HuH-7 (cell line): Measurements from ENCODE around the gene SPDYE2B.
"Not testable (repeated sequence)": the region's sequence is repeated elsewhere in the genome, so short reads cannot be mapped to it uniquely, and the experiment has no call there.

Source experiments
- DNase-seq: peaks from one replicate; pipeline ENCODE4 v3.0.0; 2011; ENCODE audit warnings: low spot score

The SPDYE2B gene

GRCh38 chr7:102643404-102643803 is 6.7 kb upstream of the SPDYE2B start:
- not testable (repeated sequence) for DNase-seq

- not testable (repeated sequence) for DNase-seq
These were observed 2.3 kb upstream of the SPDYE2B start for GRCh38 chr7:102647813-102648212.

- DNase-seq: not testable (repeated sequence)
These were observed 14.6 kb downstream of the SPDYE2B start for GRCh38 chr7:102664765-102665164.

GRCh38 chr7:102666850-102667249 is 16.7 kb downstream of the SPDYE2B start:
- DNase-seq: not testable (repeated sequence)

- DNase-seq: not testable (repeated sequence)
These were observed 17.4 kb downstream of the SPDYE2B start for GRCh38 chr7:102667523-102667922.

GRCh38 chr7:102671166-102671955 is 21.2 kb downstream of the SPDYE2B start, which contains the start of gene POLR2J2:
Gene POLR2J2, minus strand, starts transcription at chr7:102671663. Its CDS starts 62 bp downstream, at chr7:102671601.
- peak; percentile 85 for DNase-seq

GRCh38 chr7:102671956-102672307 is 21.8 kb downstream of the SPDYE2B start:
- not testable (repeated sequence) for DNase-seq

GRCh38 chr7:102673447-102674067 is 23.4 kb downstream of the SPDYE2B start:
- DNase-seq: not testable (repeated sequence)

GRCh38 chr7:102675545-102675944 is 25.4 kb downstream of the SPDYE2B start:
- DNase-seq: not testable (repeated sequence)

GRCh38 chr7:102680780-102681179 is 30.7 kb downstream of the SPDYE2B start:
- DNase-seq: not testable (repeated sequence)

GRCh38 chr7:102682560-102682959 is 32.4 kb downstream of the SPDYE2B start:
- DNase-seq: not testable (repeated sequence)

- not testable (repeated sequence) for DNase-seq
These were observed 38.3 kb downstream of the SPDYE2B start for GRCh38 chr7:102688299-102689036.

- not testable (repeated sequence) for DNase-seq
These were observed 39.5 kb downstream of the SPDYE2B start for GRCh38 chr7:102689436-102690282.

GRCh38 chr7:102690602-102691001 is 40.5 kb downstream of the SPDYE2B start:
- DNase-seq: not testable (repeated sequence)

GRCh38 chr7:102694008-102694407 is 43.9 kb downstream of the SPDYE2B start:
- DNase-seq: not testable (repeated sequence)

GRCh38 chr7:102695033-102695552 is 45.0 kb downstream of the SPDYE2B start:
- not testable (repeated sequence) for DNase-seq

- not testable (repeated sequence) for DNase-seq
These were observed 45.9 kb downstream of the SPDYE2B start for GRCh38 chr7:102696009-102696408.

GRCh38 chr7:102697642-102698512 is 47.8 kb downstream of the SPDYE2B start:
- not testable (repeated sequence) for DNase-seq

- DNase-seq: not testable (repeated sequence)
These were observed 49.0 kb downstream of the SPDYE2B start for GRCh38 chr7:102698962-102699750.
